HepG2 (cell line): ENCODE data around the gene CMC1. TPM values are rescaled to one million over a fixed set of nuclear protein-coding genes. Genes with fewer than 3 reads are reported as not detected.

Experiments
- ATF4 ChIP-seq, 2 experiments: fragments of 450-650 bp in 1 of 2; sonication (generic) in 1 of 2; formaldehyde crosslinking; IDR thresholded peaks; 2 replicates each; pipeline versions ENCODE4 v1.5.0 to v1.8.0; 2020 to 2022; ENCODE audit warnings: mild to moderate bottlenecking in 1 of 2, missing genetic modification reagents in 1 of 2
- ATM ChIP-seq: fragments of 450-650 bp; IDR thresholded peaks from 2 replicates; pipeline ENCODE4 v1.7.1; 2017; ENCODE audit warnings: mild to moderate bottlenecking, borderline replicate concordance
- ESRRA ChIP-seq: sonication (generic); formaldehyde crosslinking; IDR thresholded peaks from 2 replicates; pipeline ENCODE4 v1.5.1; 2020; ENCODE audit warnings: mild to moderate bottlenecking, low read depth, missing genetic modification reagents
- HMGA1 ChIP-seq: sonication (generic); formaldehyde crosslinking; conservative IDR thresholded peaks from 2 replicates; pipeline ENCODE4 v1.4.0; 2020; ENCODE audit warnings: missing genetic modification reagents
- JUNB ChIP-seq: sonication (generic); formaldehyde crosslinking; IDR thresholded peaks from 2 replicates; pipeline ENCODE4 v1.8.0; 2022; ENCODE audit warnings: missing genetic modification reagents, mild to moderate bottlenecking, borderline replicate concordance
- RERE ChIP-seq: IDR thresholded peaks from 2 replicates; pipeline ENCODE4 v1.6.1; 2016; ENCODE audit warnings: low read depth, missing genetic modification reagents, missing compliant biosample characterization
- SOX13 ChIP-seq, 3 experiments: fragments of 450-650 bp in 1 of 3; sonication (generic) in 1 of 3; formaldehyde crosslinking in 1 of 3; IDR thresholded peaks in 2 of 3; conservative IDR thresholded peaks in 1 of 3; 2 replicates each; pipeline versions ENCODE4 v1.5.0 to v1.6.1; 2016 to 2020; ENCODE audit warnings: antibody characterized with exemption in 1 of 3, mild to moderate bottlenecking in 1 of 3, missing compliant biosample characterization in 1 of 3, missing genetic modification reagents in 1 of 3, moderate library complexity in 1 of 3
- STAG1 ChIP-seq: sonication (generic); formaldehyde crosslinking; IDR thresholded peaks from 2 replicates; pipeline ENCODE4 v1.4.0; 2020; ENCODE audit warnings: missing genetic modification reagents
- ZBTB1 ChIP-seq: sonication (generic); formaldehyde crosslinking; IDR thresholded peaks from 2 replicates; pipeline ENCODE4 v1.4.0; 2020; ENCODE audit warnings: missing genetic modification reagents, borderline replicate concordance
- ZFP36L2 ChIP-seq: sonication (generic); formaldehyde crosslinking; IDR thresholded peaks from 2 replicates; pipeline ENCODE4 v1.4.0; 2020; ENCODE audit warnings: missing genetic modification reagents
- ZFP90 ChIP-seq: sonication (generic); formaldehyde crosslinking; IDR thresholded peaks from 2 replicates; pipeline ENCODE4 v1.8.0; 2022; ENCODE audit warnings: missing genetic modification reagents, mild to moderate bottlenecking, inconsistent platforms, borderline replicate concordance
- ZNF317 ChIP-seq: sonication (generic); formaldehyde crosslinking; IDR thresholded peaks from 2 replicates; pipeline ENCODE4 v1.5.0; 2020; ENCODE audit warnings: mild to moderate bottlenecking, missing genetic modification reagents
- ZNF607 ChIP-seq: sonication (generic); formaldehyde crosslinking; IDR thresholded peaks from 2 replicates; pipeline ENCODE4 v1.5.1; 2020; ENCODE audit warnings: missing genetic modification reagents, mild to moderate bottlenecking, borderline replicate concordance
- polyA plus RNA-seq, 8 experiments: library from polyadenylated mRNA; depleted of rRNA in 3 of 8; stranded (reverse) in 7 of 8; unstranded in 1 of 8; fragments of >200 nt; fragmentation: Illumina TruSeq in 4 of 8; extraction: Trizol in 4 of 8; gene quantifications; 2 replicates each; pipeline versions ENCODE4 v1.2.1 to v1.2.3, GENCODE V29; 2011 to 2016; ENCODE audit warnings: low read depth in 4 of 8, missing spikeins in 1 of 8, mixed read lengths in 1 of 8; ENCODE audit not compliant: insufficient read depth in 1 of 8
- total RNA-seq, 5 experiments: library from RNA; depleted of rRNA; stranded (reverse); fragments of >200 nt; fragmentation: Illumina TruSeq; extraction: Trizol; gene quantifications; 2 replicates each; pipeline ENCODE4 v1.2.3, GENCODE V29; 2016; ENCODE audit warnings: low read depth in 1 of 5

Gene CMC1
- total and polyA plus RNA-seq, 2 of the 13 experiments (the other 11 are each of a cell fraction or from before 2014, with no cell fraction given) = 22.1 to 29.5 TPM

GRCh38 chr3:28278918-28279317 lies 37.5 kb downstream of the CMC1 start (continued):
- no peak for TF ChIP-seq RERE (CRISPR knock-in tag)
- TF ChIP-seq SOX13 (IDR thresholded peaks at IDR 0.05) = no peak
- no peak for TF ChIP-seq SOX13 (CRISPR knock-in tag; conservative IDR thresholded peaks at IDR 0.05 in 1 of 2, IDR thresholded peaks at IDR 0.05 in 1 of 2)
- TF ChIP-seq JUNB (CRISPR knock-in tag) = no peak
- TF ChIP-seq ZNF317 (CRISPR knock-in tag) = no peak
- TF ChIP-seq ZFP90 (CRISPR knock-in tag) = no peak
- TF ChIP-seq ZNF607 (CRISPR knock-in tag) = no peak
- no peak for TF ChIP-seq ZFP36L2
- TF ChIP-seq HMGA1 (CRISPR knock-in tag) = no peak
- no peak for TF ChIP-seq ZBTB1
- TF ChIP-seq ATM = no peak
- no peak for TF ChIP-seq ATF4 (CRISPR knock-in tag; IDR thresholded peaks at IDR 0.05)
- TF ChIP-seq ESRRA (CRISPR knock-in tag) = no peak
- no peak for TF ChIP-seq STAG1
